GM19043 (cell line): ENCODE data around the gene TAF15.

Source experiments
- ATAC-seq: cut with Tn5 transposase; IDR thresholded peaks from one replicate; pipeline ENCODE4 v1.9.1; 2021; ENCODE audit warnings: low read depth; ENCODE audit not compliant: unreplicated experiment

The TAF15 gene

GRCh38 chr17:35867574-35867973, 58.3 kb downstream of the TAF15 start:
- ATAC-seq: no peak

DNA sequence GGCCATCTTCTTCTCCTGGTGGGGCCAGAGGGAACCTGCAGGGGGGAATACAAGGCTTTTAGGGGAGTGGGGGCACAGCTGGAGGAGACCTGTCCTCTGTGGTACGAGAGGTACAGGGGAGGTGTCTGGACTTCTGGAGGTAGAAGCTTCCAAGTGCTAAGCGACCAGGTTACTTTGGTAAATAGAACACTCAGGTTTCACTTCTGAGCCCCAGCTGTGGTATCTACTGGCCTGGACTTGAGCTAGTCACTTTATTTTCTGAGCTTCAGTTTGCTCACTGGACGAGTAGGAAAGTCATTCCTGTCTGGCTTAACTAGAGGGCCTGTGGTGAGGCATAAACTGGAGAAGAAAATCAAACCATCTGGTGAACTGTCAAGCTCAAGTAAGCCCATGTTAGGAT, 59.5 kb downstream of the TAF15 start, which contains the start of gene HEATR9:
HEATR9 (minus strand) TSS at position 155 of the 400 bp plus-strand sequence; CDS start at position 6, 149 bp downstream.
- ATAC-seq: no peak

DNA sequence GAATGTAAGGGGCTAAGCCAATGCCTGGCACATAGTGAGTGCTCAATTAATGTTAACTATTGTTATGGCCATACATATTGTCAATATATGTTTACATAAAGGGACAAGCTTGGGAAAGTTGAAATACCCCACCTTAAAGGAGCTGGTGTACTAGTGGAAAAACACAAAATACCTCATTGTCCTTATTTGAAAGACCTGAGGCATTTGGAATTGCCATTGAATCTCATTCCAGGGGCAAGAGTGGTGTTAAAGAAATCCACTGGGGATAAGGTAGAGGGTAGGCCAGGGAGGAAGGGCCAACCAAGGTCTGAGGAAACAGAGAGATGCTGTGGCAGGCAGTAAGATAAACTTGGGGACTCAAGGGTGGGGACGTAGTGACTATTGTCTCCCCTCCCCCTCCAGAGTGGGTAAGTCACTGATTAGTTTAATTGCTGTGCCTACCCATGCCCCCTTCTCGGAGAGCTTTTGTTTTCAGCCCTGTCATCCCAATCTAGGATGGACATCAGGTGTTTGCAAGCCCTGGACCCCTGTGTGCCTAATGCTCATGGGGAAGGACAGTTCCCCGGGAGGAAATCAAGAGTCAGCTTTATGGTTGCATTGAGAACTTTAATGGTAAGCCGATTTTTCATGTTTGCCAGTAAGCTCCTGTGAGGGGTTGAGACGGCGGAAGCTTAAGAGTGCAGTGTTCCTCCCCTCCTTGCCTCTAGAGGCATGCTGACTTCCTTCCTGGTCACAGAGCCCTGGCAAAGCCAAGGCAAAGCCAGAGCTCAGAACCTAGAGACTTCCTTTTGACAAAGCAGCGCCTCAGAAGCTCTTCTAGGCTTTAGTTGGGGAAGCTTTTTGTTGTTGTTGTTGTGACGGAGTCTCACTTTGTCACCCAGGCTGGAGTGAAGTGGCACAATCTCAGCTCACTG, 61.9 kb downstream of the TAF15 start:
- no peak for ATAC-seq

DNA sequence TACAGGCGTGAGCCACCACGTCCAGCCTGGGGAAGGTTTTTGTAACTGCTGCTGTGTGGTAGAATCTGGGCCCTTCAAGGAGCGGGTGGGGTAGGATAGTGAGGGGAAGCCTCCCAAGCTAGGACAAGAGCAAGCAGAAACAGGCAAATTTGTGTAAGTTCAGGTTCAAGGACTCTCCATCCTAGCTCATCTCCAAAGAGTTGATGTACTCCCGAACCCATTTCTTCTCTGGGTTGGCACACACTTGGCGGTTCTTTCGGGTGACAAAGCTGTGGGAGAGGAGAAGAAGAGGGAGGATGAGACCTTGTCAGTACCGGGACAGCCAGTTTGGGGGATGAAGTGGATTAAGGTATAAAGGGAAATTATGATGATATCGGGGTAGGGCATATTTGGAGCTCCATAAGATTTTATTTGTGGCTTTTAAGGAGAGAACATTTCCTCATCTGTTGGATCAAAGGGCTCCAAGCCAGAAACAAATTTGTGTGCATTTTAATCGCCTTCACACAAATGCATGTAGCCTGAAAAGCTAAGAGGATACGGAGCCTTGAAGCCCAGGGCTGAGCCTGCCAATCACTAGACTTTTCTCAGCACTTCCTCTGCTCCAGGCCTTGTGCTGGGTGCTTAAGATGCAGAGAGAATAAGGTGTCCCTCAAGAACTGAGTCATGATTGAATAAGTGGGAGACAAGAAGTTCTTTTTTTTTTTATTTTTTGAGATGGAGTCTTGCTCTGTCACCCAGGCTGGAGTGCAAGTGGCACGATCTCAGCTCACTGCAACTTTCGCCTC, 63.1 kb downstream of the TAF15 start:
- ATAC-seq: no peak

DNA sequence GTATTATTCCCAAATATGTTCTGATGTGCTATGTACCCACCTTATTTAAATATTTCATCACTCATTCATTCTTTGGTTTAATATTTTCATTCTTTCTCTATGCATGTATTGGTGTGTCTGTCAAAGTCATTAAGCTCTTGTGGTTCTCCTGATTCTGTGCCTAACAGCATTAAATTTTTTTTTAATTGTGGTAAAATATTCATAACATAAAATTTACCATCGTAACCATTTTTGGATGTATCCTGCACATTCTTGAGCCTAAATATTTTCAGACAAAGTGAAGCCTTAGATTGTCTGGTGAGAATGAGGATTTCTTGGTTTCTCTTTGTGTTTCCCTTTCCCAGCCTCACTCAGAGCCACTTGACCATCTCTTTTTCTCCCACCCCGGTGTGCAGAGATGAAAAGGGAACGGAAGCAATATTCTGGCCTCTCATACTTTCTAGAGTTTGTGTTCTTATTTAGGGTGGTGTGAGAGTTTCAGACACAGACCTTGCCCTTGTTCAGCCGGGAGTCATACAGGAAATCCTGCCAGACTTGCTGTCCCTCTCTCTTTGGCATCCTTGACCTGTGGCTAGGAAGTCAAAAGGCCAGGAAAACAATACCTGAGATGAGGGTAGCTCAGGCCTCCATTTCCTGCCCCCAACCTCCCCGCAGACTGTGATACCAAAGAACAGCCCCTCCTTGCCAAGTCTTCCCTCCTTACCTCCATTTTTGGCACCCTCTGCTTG, 66.0 kb downstream of the TAF15 start:
- ATAC-seq: no peak

GRCh38 chr17:35875800-35876139, 66.5 kb downstream of the TAF15 start:
- ATAC-seq: no peak

DNA sequence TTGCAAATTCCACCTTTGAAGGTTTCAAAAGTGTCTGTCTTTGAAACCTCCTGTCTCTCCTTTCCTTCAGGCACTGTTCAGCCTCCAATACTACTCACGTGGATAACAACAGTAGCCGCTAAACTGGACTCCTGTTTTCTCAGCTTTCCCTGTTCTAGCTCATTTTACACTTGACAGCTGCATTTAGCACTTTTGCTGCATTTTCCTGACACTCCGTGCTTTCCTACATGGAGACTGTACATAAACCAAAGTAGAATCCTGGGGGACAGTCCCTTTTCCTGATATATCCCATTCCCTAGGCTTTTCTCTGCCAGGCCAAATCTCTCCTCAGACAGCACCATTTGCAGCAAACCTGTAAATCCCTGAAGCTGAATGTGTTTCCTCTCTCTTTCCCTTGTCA, 67.2 kb downstream of the TAF15 start:
- ATAC-seq: no peak

DNA sequence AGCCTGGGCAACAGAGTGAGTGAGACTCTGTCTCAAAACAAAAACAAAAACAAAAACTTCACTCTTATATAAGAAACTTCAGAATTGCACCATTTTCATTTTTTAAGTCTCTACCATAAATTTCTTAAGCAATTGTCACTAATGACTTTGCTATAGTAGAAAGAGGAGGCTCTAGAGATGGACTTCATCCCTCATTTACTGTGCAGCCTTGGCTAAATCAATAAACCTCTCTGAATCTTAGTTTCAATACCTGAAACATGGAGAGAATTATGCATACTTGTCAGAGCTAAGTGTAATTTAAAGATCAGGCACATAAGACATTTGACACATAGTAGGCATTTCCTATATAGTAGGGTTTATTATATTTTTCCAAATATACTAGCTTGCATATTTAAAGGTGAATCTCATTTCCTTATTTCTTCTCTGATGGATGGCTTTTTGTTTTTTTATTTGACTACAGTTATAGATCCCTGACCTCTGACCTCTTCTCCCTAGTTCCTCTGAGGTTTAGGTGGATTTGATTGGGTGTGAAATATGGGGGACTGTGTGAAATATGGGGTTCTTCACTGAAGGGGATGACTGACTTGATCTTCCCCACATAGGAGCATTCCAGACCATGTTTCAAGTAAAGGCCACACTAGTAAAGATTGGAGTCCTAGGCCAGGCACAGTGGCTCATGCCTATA, 68.2 kb downstream of the TAF15 start:
- ATAC-seq: no peak

DNA sequence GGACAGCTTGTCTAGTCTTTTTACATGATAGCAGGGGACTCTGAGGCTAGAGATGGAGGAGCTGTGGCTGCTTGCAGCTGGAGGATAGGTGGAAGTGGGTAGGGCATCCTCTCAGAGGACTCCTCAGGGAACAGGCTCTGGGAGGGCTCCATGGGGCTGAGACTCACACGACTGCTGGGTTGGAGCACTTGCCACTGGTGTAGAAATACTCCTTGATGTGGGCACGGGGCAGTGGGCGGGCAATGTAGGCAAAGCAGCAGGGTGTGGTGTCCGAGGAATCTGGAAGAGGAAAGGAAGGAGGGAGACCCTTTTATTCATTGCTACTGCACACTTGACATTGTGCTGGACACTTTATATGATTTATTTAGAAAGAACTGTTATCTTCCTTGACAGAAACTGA, 69.1 kb downstream of the TAF15 start:
- no peak for ATAC-seq

DNA sequence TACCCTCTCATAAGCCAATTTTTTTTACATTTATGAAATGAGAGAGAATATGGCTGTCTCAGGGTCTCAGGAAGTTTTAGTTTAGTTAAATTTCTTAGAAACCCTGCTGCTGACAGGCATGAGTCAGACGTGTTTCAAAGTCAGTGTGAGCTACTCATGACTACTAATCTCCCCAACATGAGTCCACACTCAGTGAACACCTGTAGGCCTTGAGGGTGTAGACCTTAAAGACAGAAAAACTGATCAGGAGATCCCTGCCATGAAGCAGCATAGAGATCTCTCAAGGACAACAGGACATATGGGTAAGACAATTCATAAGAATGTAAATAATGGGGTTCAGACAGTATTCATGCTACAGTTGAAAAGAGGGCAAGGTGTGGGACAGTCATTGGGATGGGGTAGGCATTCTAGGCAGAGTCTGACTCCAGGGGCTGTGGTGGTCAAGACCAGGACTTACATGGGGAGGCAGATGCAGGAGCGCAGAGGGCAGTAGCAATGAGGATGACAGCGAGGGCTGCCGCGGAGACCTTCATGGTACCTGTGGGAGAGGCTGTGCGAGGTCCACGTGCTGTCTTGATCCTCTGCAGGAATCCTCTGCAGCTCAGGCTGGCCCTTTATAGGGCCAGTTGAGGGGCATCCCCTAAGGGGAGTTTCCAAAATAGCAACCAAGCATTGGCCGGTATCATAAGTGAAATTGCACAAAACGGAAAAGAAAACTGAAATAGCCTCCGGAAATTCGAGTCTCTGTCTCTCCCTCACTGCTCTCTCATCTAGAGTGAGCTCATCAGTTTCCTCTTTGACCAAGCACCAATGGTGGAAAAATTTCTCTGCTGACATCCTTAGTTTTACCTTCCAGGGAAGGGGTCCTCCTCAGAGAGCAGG, 70.7 kb downstream of the TAF15 start, which contains the start of gene CCL5:
CCL5 (minus strand) TSS at position 588 of the 882 bp plus-strand sequence.
- ATAC-seq: peak; percentile 80

- no peak for ATAC-seq
These were observed 80.0 kb downstream of the TAF15 start for GRCh38 chr17:35889241-35889640.

GRCh38 chr17:35889818-35890773, 80.8 kb downstream of the TAF15 start:
- ATAC-seq: no peak

DNA sequence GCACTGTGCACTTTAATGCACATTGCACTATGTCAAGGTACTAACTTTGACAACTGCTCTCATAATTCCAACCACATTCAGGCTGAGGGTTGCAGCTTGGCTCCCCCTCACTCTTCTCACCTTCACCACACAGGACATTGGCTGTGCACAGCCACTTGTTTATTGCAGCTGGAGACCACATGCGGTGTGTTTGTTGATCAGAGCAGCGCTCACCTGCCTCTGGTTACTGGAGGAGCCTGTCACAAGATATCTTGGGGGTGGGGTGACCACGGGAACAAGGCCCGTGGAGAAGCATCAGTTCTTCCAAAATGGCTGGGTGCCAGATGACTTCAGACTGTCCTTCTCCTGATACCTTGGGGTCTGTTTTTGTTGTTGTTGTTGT, 81.5 kb downstream of the TAF15 start:
- ATAC-seq: no peak

DNA sequence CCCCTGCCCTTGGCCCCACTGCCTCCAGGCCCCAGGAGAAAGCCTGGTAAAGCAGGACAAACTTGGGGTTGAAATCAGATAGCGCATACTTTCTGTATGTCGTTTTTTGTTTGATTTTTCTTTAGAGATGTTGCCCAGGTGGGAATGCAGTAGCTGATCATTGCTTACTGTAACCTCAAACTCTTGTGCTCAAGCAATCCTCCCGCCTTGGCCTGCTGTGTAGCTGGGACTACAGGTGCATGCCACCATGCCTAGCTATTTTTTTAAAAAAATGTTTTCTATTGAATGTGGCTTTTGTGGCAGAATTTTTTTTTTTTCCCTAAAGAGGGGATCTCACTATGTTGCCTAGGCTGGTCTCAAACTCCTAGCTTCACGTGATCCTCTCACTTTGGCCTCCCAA, 82.0 kb downstream of the TAF15 start:
- ATAC-seq: no peak

DNA sequence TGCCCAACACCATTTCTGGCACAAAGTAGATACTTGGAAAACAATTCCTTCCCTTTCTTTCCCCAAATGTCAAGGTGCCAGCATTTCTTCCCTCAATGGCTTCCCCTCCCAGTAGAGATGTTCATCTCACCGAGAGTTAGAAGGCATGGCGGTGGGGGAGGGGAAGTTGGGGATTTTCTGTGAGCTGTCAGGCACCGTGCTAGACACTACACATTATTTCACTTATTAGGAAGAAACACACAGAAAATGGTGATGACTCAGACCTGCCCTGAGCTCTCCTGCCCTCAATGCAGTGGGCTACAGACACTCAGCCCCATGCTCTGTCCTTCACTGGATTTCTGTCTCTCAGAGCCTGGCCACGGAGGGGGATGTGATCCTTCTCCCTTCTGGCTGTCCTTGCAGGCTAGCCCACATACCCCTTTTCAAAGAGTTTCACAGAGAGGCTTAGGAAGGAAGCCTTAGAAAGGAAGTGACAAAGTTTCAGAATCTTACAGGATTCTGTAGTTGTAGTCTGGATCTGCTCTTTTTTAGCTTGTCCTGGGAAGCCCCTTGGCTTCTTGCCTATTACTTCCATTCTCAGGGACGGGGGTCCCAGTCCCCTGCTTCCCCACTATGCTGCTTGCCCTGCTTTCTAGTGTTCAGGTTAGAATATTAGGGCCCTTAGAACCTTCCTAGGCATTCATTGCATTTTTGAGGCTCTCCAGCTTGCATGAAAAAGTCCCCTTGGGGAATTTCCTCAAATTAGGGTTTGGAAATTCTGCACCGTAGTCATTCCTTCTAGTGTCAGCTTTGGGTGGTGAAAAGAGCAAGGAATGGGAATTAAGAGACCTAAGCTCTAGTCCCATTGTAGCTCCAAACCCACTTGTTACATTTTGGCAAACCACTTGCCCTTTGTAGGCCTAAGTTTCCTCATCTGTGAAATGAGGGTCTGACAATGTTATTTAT, 83.1 kb downstream of the TAF15 start:
- ATAC-seq: no peak

DNA sequence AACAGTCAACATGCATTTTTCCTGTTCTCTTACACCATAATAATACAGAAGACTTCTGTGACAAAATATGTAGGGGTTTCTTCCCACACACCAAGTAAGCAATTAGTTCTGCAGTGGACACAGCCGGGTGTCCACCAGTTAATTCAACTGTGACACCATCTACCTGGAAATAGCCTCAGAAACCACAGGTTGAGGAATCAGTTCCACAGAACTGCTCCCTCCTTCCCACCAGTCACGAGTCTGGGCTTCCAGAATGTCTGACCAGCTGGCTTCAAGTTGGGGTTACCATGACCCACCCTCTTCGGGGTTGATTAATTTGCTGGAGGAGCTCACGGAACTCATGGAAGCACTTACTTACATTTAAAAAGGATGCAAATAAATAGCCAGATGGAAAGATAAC, 84.5 kb downstream of the TAF15 start:
- no peak for ATAC-seq

DNA sequence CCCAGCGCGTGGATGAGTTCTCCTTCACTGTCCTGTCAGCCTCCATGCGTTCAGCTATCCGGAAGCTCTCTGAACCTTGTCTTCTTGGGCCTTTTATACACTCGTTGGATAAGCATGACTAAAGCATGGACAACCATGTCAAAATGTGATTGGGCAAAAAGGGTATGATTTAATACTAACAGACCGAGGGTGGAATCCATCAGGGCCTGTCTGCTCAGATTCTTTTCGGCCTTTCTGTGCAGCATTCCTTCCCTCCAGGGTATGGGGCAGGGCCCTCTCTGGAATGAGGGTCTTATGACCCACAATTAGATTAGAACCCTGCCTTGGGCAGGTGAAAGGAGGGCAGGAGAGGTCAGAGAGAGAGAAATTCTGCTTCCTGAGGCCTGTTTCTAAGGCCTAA, 84.9 kb downstream of the TAF15 start:
- ATAC-seq: no peak
